HCT116 (cell line): ENCODE data around the gene PICK1. TPM values are rescaled to one million over a fixed set of nuclear protein-coding genes. Genes with fewer than 3 reads are reported as not detected.

ENCODE experiments used
- ATAC-seq: fragments of 200-7000 bp; cut with Tn5 transposase; 2 replicates; pipeline ENCODE4 v1.9.1; 2020; ENCODE audit warnings: mild to moderate bottlenecking, moderate library complexity
- BruUV-seq: library from RNA; stranded (reverse); fragments of 400-500 nt; replicated peaks from 2 replicates; lab custom pipeline; 2021; lab: Mats Ljungman, UMichigan
- CTCF ChIA-PET: fragments of 300-600 bp; sonication (Branson Sonifier 250); formaldehyde crosslinking; loops from one replicate; lab custom pipeline; 2021; ENCODE audit warnings: antibody characterized with exemption; lab: Charles Lee
- POLR2A ChIA-PET: fragments of 300-600, 350-600 bp; sonication (Branson Sonifier 250); formaldehyde crosslinking; loops from one replicate; lab custom pipeline; 2021; ENCODE audit warnings: antibody characterized with exemption; lab: Charles Lee
- RAD21 ChIA-PET, 2 experiments: fragments of 300-600 bp; sonication (Branson Sonifier 250); formaldehyde crosslinking; loops; one replicate each; lab custom pipeline; 2023; ENCODE audit warnings: low total read pairs in 2 of 2; ENCODE audit not compliant: uncharacterized antibody in 2 of 2, unreplicated experiment in 2 of 2, low non-redundant PET in 1 of 2; lab: Charles Lee
- DNase-seq: peaks from one replicate; pipeline ENCODE4 v3.0.0-alpha.2; 2010; ENCODE audit warnings: low read depth, low spot score
- H2AFZ ChIP-seq: fragments of 200-600 bp; shearing (Covaris generic), sonication (generic); 2 replicates; pipeline ENCODE4 v1.6.1; 2017; ENCODE audit warnings: low read depth, mixed run types, mixed read lengths, antibody characterized with exemption, low read length; ENCODE audit not compliant: poor library complexity, severe bottlenecking
- H3K27ac ChIP-seq: 2 replicates; pipeline ENCODE4 v1.5.1; 2012; ENCODE audit warnings: low read depth, low read length
- H3K27me3 ChIP-seq: fragments of 200-600 bp; sonication (generic); 2 replicates; pipeline ENCODE4 v1.6.1; 2016; ENCODE audit warnings: mixed run types, low read length, mixed read lengths; ENCODE audit not compliant: insufficient read depth
- H3K36me3 ChIP-seq, 2 experiments: fragments of 200-500 bp in 1 of 2; fragments of 200-600 bp in 1 of 2; sonication (Bioruptor generic) in 1 of 2; sonication (generic) in 1 of 2; 2 replicates each; pipeline versions ENCODE4 v1.5.1 to v1.6.1; 2014 to 2016; ENCODE audit warnings: low read length in 2 of 2, inconsistent platforms in 1 of 2, mixed read lengths in 1 of 2, mixed run types in 1 of 2; ENCODE audit not compliant: insufficient read depth in 2 of 2, control insufficient read depth in 1 of 2
- H3K4me1 ChIP-seq, 2 experiments: fragments of 200-600 bp in 1 of 2; sonication (generic) in 1 of 2; 2 replicates each; pipeline versions ENCODE4 v1.5.1 to v1.6.1; 2012 to 2017; ENCODE audit warnings: low read length in 2 of 2, inconsistent platforms in 1 of 2, mild to moderate bottlenecking in 1 of 2, mixed read lengths in 1 of 2, mixed run types in 1 of 2, moderate library complexity in 1 of 2; ENCODE audit not compliant: insufficient read depth in 2 of 2, control insufficient read depth in 1 of 2
- H3K4me2 ChIP-seq: fragments of 200-600 bp; sonication (generic); 2 replicates; pipeline ENCODE4 v1.6.1; 2017; ENCODE audit warnings: mixed run types, low read length, mixed read lengths
- H3K4me3 ChIP-seq, 2 experiments: fragments of 200-600 bp in 1 of 2; sonication (generic) in 1 of 2; replicated peaks in 1 of 2; 2 replicates each; pipeline ENCODE4 v1.5.1; 2011 to 2016; ENCODE audit warnings: low read length in 2 of 2, control low read depth in 1 of 2, low read depth in 1 of 2, mild to moderate bottlenecking in 1 of 2, mixed read lengths in 1 of 2, mixed run types in 1 of 2
- H3K79me2 ChIP-seq: fragments of 200-600 bp; sonication (generic); 2 replicates; pipeline ENCODE4 v1.6.1; 2017; ENCODE audit warnings: mild to moderate bottlenecking, mixed run types, low read length, moderate library complexity, mixed read lengths; ENCODE audit not compliant: insufficient read depth
- H3K9ac ChIP-seq: fragments of 200-600 bp; sonication (generic); 2 replicates; pipeline ENCODE4 v1.6.1; 2016; ENCODE audit warnings: low read length, mixed read lengths
- H3K9me2 ChIP-seq: fragments of 200-600 bp; sonication (generic), shearing (Covaris generic); 2 replicates; pipeline ENCODE4 v1.6.1; 2017; ENCODE audit warnings: mixed run types, mild to moderate bottlenecking, moderate library complexity; ENCODE audit not compliant: insufficient read depth
- H3K9me3 ChIP-seq, 2 experiments: fragments of 200-500 bp in 1 of 2; fragments of 200-600 bp in 1 of 2; sonication (Bioruptor generic) in 1 of 2; sonication (generic) in 1 of 2; 2 replicates each; pipeline ENCODE4 v1.6.1; 2014 to 2017; ENCODE audit warnings: low read length in 2 of 2, mixed read lengths in 2 of 2, inconsistent platforms in 1 of 2, low read depth in 1 of 2, mild to moderate bottlenecking in 1 of 2, mixed run types in 1 of 2, moderate library complexity in 1 of 2; ENCODE audit not compliant: control insufficient read depth in 1 of 2, insufficient read depth in 1 of 2
- H4K20me1 ChIP-seq: fragments of 200-600 bp; sonication (generic), shearing (Covaris generic); 2 replicates; pipeline ENCODE4 v1.6.1; 2017; ENCODE audit warnings: mixed run types, mild to moderate bottlenecking, moderate library complexity; ENCODE audit not compliant: insufficient read depth
- ATF3 ChIP-seq: IDR thresholded peaks from 2 replicates; pipeline ENCODE4 v1.6.1; 2012
- CEBPB ChIP-seq: IDR thresholded peaks from 2 replicates; pipeline ENCODE4 v1.6.1; 2012; ENCODE audit warnings: low read depth
- CTCF ChIP-seq, 3 experiments: fragments of 200-600 bp in 1 of 3; sonication (generic) in 1 of 3; IDR thresholded peaks in 2 of 3; conservative IDR thresholded peaks in 1 of 3; 2 replicates each; pipeline ENCODE4 v1.5.1; 2012 to 2017; ENCODE audit warnings: low read depth in 2 of 3, low read length in 2 of 3, antibody characterized with exemption in 1 of 3, borderline replicate concordance in 1 of 3, control low read depth in 1 of 3, mild to moderate bottlenecking in 1 of 3, mixed read lengths in 1 of 3, mixed run types in 1 of 3, moderate library complexity in 1 of 3; ENCODE audit not compliant: insufficient read depth in 1 of 3
- MAX ChIP-seq: IDR thresholded peaks from 2 replicates; pipeline ENCODE4 v1.6.1; 2012
- POLR2A ChIP-seq: IDR thresholded peaks from 2 replicates; pipeline ENCODE4 v1.7.0; 2011; ENCODE audit warnings: borderline replicate concordance; ENCODE audit not compliant: insufficient read depth, insufficient read length; ENCODE audit errors: extremely low read depth
- POLR2AphosphoS5 ChIP-seq: IDR thresholded peaks from 2 replicates; pipeline ENCODE4 v1.6.1; 2011; ENCODE audit warnings: mild to moderate bottlenecking, low read depth, low read length, moderate library complexity
- RAD21 ChIP-seq: IDR thresholded peaks from 2 replicates; pipeline ENCODE4 v1.6.1; 2012; ENCODE audit warnings: low read depth, mild to moderate bottlenecking
- SIN3A ChIP-seq: IDR thresholded peaks from 2 replicates; pipeline ENCODE4 v1.6.1; 2012; ENCODE audit warnings: low read depth
- SP1 ChIP-seq: IDR thresholded peaks from 2 replicates; pipeline ENCODE4 v1.6.1; 2012; ENCODE audit warnings: low read depth
- TCF7L2 ChIP-seq: IDR thresholded peaks from 2 replicates; pipeline ENCODE4 v1.7.0; 2011; ENCODE audit warnings: borderline replicate concordance, inconsistent platforms; ENCODE audit not compliant: insufficient read depth, insufficient read length; ENCODE audit errors: extremely low read depth
- YY1 ChIP-seq: IDR thresholded peaks from 2 replicates; pipeline ENCODE4 v1.6.1; 2011; ENCODE audit warnings: low read length, low read depth, moderate library complexity, mild to moderate bottlenecking; ENCODE audit not compliant: insufficient replicate concordance; ENCODE audit errors: extremely low read depth
- ZBTB33 ChIP-seq: IDR thresholded peaks from 2 replicates; pipeline ENCODE4 v1.6.1; 2011; ENCODE audit warnings: mild to moderate bottlenecking, low read length, moderate library complexity; ENCODE audit not compliant: insufficient replicate concordance; ENCODE audit errors: extremely low read depth
- ZFX ChIP-seq: fragments of 450-650 bp; IDR thresholded peaks from 2 replicates; pipeline ENCODE4 v1.6.1; 2017
- intact Hi-C: fragments of 100-400 bp; cut with micrococcal nuclease; formaldehyde crosslinking; loops from 2 replicates; pipeline ENCODE4 v1.10.0; 2022
- total RNA-seq: library from RNA; stranded (reverse); gene quantifications from one replicate; pipeline ENCODE4 v1.2.1, GENCODE V29; 2021; ENCODE audit not compliant: unreplicated experiment

Gene PICK1
- total RNA-seq, 1 experiment from 2014 or later: 40.0 TPM

- no peaks in the 10 kb centered on the region for H3K9me2 ChIP-seq
- no peaks in the 10 kb centered on the region for H4K20me1 ChIP-seq
- no peak overlapping the region for H2AFZ ChIP-seq
- no peaks in the 10 kb centered on the region for H3K27me3 ChIP-seq
- H3K4me3 ChIP-seq: no peak overlapping the region
- no peak overlapping the region for H3K9ac ChIP-seq
- TF ChIP-seq CTCF (IDR thresholded peaks at IDR 0.05 in 2 of 3, conservative IDR thresholded peaks at IDR 0.05 in 1 of 3; ENCODE audit: borderline replicate concordance in 1 of 3, insufficient read depth in 1 of 3, low read depth in 2 of 3, low read length in 2 of 3) (no peak), SP1 (no peak), MAX (no peak), ZBTB33 (no peak), TCF7L2 (no peak), POLR2A (no peak), CEBPB (no peak), SIN3A (no peak), YY1 (no peak), POLR2AphosphoS5 (no peak), RAD21 (no peak), ZFX (no peak), ATF3 (no peak)
- H3K36me3 ChIP-seq: no peaks in the 10 kb centered on the region
- POLR2A ChIA-PET: no interaction called here
- RAD21 ChIA-PET: no interaction called here
- DNase-seq (no peak), ATAC-seq (no peak)
- intact Hi-C loops: no loop called here
- H3K27ac ChIP-seq: no peak overlapping the region
- no peak overlapping the region for H3K4me2 ChIP-seq
- no peaks in the 10 kb centered on the region for H3K9me3 ChIP-seq
- no TSS peak for BruUV-seq
- H3K79me2 ChIP-seq: no peaks in the 10 kb centered on the region
- CTCF ChIA-PET: interaction anchor here (2.2 kb wide), 1 partner anchor 14 kb away, joined by 7 read pairs; no protein-coding TSS in a partner anchor
- H3K4me1 ChIP-seq: peaks cover 16 to 26% of the 10 kb centered on the region in 2 experiments
Measured at GRCh38 chr22:38038426-38038825, 18.8 kb upstream of the PICK1 start.
